IPS-15b (cell line): ENCODE measurements around the gene UBA52.

Experiments used
- H3K27me3 ChIP-seq: one replicate; pipeline ENCODE4 v1.6.1; 2013; ENCODE audit warnings: low read length; ENCODE audit not compliant: control insufficient read depth, insufficient read depth
- H3K36me3 ChIP-seq: one replicate; pipeline ENCODE4 v1.6.1; 2013; ENCODE audit warnings: low read length; ENCODE audit not compliant: control insufficient read depth, insufficient read depth
- H3K4me1 ChIP-seq: one replicate; pipeline ENCODE4 v1.6.1; 2013; ENCODE audit warnings: mild to moderate bottlenecking, low read length; ENCODE audit not compliant: control insufficient read depth, insufficient read depth
- H3K4me3 ChIP-seq: one replicate; pipeline ENCODE4 v1.5.1; 2013; ENCODE audit warnings: low read depth, low read length
- H3K9ac ChIP-seq: one replicate; pipeline ENCODE4 v1.6.1; 2013; ENCODE audit warnings: low read depth, mild to moderate bottlenecking, low read length
- H3K9me3 ChIP-seq: one replicate; pipeline ENCODE4 v1.6.1; 2013; ENCODE audit warnings: mild to moderate bottlenecking, low read length; ENCODE audit not compliant: control insufficient read depth, insufficient read depth

Gene UBA52

DNA sequence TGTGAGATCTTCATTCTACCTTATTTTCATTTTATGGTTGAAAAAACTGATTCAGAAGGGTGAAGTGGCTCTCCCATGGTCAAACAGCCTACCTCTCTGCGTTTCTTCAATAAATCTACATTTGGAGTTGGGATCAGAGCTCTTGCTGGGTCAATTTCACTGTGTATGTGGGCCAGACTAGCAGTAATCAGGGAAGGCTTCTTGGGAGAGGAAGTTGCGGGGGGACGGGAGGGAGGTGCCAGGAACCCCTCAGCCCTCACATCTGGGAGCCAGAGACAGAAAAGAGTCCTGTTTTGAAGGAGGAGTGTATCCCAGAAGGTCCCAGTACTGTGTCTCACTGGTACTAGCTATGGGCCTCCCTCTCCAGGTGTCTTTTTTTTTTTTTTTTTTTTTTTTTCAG is 13.1 kb upstream of the UBA52 start:
- H3K9ac ChIP-seq = no peak overlapping the region
- H3K27me3 ChIP-seq = no peaks in the 10 kb centered on the region
- peaks cover 3% of the 10 kb centered on the region for H3K4me1 ChIP-seq
- H3K4me3 ChIP-seq = peak overlapping the region; percentile 60
- H3K9me3 ChIP-seq = no peaks in the 10 kb centered on the region
- H3K36me3 ChIP-seq = peaks cover 15% of the 10 kb centered on the region

DNA sequence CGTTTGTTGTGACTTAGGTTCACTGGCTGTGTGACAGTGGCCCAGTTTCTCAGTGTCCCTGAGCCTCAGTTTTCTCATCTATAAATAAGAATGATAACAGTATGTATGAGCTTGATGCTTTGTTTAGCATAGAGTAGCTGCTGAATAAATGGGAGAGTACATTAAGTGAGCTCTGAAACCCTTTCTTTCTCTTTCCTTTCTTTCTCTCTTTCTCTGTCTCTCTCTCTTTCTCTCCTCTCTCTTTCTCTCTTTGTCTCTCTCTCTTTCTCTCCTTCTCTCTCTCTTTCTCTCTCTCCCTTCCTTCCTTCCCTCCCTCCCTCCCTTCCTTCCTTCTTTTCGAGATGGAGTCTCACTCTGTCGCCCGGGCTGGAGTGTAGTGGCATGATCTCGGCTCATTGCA is 12.0 kb upstream of the UBA52 start:
- peaks cover 3% of the 10 kb centered on the region for H3K4me1 ChIP-seq
- no peak overlapping the region for H3K4me3 ChIP-seq
- H3K9ac ChIP-seq = peak overlapping the region; percentile 60
- H3K9me3 ChIP-seq = no peaks in the 10 kb centered on the region
- no peaks in the 10 kb centered on the region for H3K27me3 ChIP-seq
- H3K36me3 ChIP-seq = peaks cover 17% of the 10 kb centered on the region

DNA sequence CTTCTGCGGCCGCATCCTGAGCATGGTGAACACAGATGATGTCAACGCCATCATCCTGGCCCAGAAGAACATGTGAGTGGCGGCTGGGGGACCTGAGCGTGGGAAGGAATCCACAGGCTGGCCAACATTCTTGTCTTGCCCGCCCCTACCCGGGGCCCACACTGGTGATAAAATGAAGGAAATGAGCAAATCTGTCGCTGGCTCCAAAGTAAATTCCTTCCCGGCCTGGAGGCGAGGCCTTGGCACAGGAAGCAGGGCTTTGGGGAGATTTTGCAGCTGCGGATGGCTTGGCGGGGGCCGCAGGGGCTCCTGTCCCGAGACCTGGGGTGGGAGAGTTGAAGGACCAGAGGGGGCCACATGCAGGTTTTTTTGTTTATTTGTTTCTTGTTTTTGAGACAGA is 9.6 kb upstream of the UBA52 start:
- no peak overlapping the region for H3K9ac ChIP-seq

DNA sequence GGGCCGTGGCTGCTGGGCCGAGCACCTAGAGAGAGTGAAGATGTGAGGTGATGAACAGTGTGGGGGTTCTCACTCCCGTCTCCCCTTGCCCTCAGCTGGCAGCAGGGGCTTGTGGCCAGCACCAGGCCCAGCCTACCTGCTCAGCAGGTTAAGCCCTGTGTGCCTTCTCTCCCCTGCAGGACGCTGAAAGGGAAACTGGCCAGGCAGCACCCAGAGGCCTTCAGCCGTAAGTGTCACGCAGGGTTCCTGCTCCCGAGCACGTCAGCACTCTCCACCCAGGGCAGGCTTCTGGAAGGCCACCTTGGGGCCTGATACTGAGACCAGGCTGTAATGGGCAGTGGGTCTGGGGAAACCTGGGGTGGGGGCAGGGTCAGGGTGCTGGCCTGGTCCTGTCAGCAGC is 4.7 kb upstream of the UBA52 start:
- H3K36me3 ChIP-seq = peaks cover 51% of the 10 kb centered on the region
- H3K9me3 ChIP-seq = no peaks in the 10 kb centered on the region
- H3K4me1 ChIP-seq = no peaks in the 10 kb centered on the region
- H3K27me3 ChIP-seq = no peaks in the 10 kb centered on the region
- H3K9ac ChIP-seq = no peak overlapping the region
- no peak overlapping the region for H3K4me3 ChIP-seq

More for the DNA sequence above, 9.6 kb upstream of the UBA52 start:
- no peak overlapping the region for H3K4me3 ChIP-seq
- H3K4me1 ChIP-seq = peaks cover 3% of the 10 kb centered on the region
- no peaks in the 10 kb centered on the region for H3K27me3 ChIP-seq
- H3K36me3 ChIP-seq = peaks cover 33% of the 10 kb centered on the region
- H3K9me3 ChIP-seq = no peaks in the 10 kb centered on the region

DNA sequence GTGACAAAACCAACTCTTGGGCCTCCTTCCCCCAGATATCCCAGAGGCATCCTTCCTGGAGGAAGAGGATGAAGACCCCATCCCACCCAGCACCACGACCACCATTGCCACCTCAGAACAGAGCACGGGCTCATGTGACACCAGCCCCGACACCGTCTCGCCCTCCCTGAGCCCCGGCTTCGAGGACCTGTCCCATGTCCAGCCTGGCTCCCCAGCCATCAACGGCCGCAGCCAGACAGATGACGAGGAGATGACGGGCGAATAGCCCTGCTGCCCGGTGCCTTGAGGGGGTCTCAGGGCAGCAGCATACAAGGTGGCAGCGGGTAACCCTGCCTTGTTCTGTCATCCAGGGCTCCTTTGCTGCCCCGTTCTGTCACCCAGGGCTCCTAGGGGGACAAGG is 3.3 kb upstream of the UBA52 start:
- Histone ChIP-seq H3K4me3 (no peak overlapping the region), H3K9me3 (no peaks in the 10 kb centered on the region), H3K4me1 (peaks cover 8% of the 10 kb centered on the region), H3K36me3 (peaks cover 49% of the 10 kb centered on the region), H3K9ac (no peak overlapping the region), H3K27me3 (no peaks in the 10 kb centered on the region)

DNA sequence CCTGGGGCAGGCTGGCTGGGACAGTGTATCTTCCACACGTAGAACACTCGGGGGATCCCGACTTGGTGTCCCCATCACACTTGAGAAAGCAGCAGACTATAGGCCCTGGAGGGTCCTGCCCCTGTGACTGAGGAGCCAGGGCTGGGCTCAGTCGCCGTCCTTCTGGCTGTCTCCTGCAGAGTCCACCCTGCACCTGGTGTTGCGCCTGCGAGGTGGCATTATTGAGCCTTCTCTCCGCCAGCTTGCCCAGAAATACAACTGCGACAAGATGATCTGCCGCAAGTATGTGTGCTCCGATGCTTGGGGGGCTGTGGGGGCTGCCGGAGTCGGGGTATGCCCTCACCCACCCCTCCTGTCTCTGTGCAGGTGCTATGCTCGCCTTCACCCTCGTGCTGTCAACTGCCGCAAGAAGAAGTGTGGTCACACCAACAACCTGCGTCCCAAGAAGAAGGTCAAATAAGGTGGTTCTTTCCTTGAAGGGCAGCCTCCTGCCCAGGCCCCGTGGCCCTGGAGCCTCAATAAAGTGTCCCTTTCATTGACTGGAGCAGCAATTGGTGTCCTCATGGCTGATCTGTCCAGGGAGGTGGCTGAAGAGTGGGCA is 3.1 kb downstream of the UBA52 start:
- Histone ChIP-seq H3K4me3 (no peak overlapping the region), H3K9me3 (no peaks in the 10 kb centered on the region), H3K27me3 (no peaks in the 10 kb centered on the region), H3K36me3 (peaks cover 45% of the 10 kb centered on the region), H3K4me1 (peaks cover 8% of the 10 kb centered on the region), H3K9ac (no peak overlapping the region)

DNA sequence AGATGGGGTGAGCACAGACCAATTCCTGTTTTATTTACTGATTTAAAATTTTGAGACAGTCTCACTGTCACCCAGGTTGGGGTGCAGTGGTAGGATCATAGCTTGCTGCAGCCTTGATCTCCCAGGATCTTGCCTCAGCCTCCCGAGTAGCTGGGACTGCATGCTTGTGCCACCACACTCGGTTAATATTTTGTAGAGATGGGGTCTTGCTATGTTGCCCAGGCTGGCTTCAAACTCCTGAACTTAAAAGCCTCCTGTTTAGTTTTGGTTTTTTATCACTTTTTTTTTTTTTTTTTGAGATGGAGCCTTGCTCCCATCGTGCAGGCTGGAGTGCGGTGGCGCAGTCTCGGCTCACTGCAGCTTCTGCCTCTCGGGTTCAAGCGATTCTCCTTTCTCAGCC is 4.7 kb downstream of the UBA52 start:
- H3K4me3 ChIP-seq = no peak overlapping the region
- H3K27me3 ChIP-seq = no peaks in the 10 kb centered on the region
- H3K9ac ChIP-seq = no peak overlapping the region
- H3K4me1 ChIP-seq = peaks cover 8% of the 10 kb centered on the region
- H3K36me3 ChIP-seq = peaks cover 45% of the 10 kb centered on the region
- no peaks in the 10 kb centered on the region for H3K9me3 ChIP-seq

DNA sequence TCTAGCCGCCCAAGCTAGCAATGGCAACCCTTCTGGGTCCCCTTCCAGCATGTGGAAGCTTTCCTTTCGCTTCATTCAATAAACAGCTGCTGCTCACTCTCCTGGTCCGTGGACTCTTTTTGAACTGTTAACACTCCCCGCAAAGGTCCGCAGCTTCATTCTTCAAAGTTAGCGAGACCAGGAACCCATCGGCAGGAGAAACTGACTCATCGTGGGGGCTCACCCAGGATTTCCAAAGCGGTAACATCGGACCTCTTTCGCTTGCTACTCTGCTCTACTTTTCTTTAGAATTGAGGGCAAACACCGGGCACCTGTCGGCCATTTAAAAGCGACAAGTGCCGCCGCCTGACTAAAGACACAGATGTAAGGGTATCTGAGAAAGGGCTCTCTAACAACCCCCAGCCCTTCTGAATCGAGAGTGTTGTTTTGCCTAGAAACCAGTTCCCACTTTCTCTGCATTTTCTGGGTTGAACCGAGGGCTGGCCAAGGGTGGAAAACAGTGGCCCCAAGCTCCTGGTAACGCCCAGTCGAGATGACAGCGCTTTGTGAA is 5.8 kb downstream of the UBA52 start:
- Histone ChIP-seq H3K36me3 (peaks cover 45% of the 10 kb centered on the region), H3K4me3 (no peak overlapping the region), H3K4me1 (peaks cover 8% of the 10 kb centered on the region), H3K9ac (no peak overlapping the region), H3K27me3 (no peaks in the 10 kb centered on the region), H3K9me3 (no peaks in the 10 kb centered on the region)

DNA sequence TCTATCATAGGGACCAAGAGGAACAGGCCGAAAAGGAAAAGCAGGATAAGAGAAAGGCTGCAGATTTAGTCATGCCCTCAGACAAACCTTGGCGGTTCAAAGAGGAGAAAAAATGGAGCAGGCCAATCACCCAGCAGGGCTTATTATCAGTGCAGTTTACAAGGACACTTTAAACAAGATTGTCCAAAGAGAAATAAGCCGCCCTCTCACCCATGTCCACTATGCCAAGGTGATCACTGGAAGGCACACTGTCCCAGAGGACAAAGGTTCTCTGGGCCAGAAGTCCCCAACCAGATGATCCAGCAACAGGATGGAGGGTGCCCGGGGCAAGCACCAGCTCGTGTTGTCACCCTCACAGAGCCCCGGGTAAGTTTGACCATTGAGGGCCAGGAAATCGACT is 8.7 kb downstream of the UBA52 start:
- Histone ChIP-seq H3K4me1 (no peaks in the 10 kb centered on the region), H3K27me3 (no peaks in the 10 kb centered on the region), H3K4me3 (no peak overlapping the region), H3K9me3 (no peaks in the 10 kb centered on the region), H3K36me3 (peaks cover 18% of the 10 kb centered on the region), H3K9ac (no peak overlapping the region)

DNA sequence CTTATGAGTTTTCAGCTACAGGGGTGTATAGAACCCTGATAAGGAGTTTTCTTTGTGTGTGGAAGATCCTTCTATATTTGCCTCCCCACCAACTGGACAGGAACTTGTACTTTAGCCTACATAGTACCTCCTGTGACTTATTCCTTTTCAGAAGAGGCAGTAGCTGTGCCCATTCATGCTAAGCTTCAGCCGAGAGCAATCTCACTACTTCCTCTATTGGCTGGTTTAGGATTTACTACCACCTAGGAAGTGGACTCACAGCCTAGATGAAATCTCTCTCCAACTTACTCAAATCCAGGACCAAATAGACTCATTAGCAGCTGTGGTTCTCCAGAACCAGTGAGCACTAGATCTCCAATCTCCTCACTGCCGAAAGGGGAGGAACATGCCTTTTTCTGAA is 14.6 kb downstream of the UBA52 start:
- no peak overlapping the region for H3K4me3 ChIP-seq
- no peaks in the 10 kb centered on the region for H3K9me3 ChIP-seq
- no peaks in the 10 kb centered on the region for H3K27me3 ChIP-seq
- H3K4me1 ChIP-seq = peaks cover 5% of the 10 kb centered on the region
- peaks cover 5% of the 10 kb centered on the region for H3K36me3 ChIP-seq
- no peak overlapping the region for H3K9ac ChIP-seq

DNA sequence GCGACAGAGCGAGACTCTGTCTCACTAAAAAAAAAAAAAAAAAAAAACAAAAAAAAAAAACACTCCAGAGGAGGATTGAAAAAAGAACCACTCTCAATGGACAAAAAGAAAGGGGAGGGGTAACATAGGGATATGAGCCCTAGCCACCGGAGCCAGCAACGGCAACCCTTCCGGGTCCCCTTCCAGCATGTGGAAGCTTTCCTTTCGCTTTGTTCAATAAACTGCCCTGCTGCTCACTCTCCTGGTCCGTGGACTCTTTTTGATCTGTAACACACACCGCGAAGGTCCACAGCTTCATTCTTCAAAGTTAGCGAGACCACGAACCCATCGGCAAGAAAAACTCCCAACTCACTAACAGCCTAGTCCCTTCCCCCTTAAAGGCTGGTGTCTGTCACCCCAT is 15.9 kb downstream of the UBA52 start:
- Histone ChIP-seq H3K4me3 (peak overlapping the region; percentile 98), H3K9ac (no peak overlapping the region)

DNA sequence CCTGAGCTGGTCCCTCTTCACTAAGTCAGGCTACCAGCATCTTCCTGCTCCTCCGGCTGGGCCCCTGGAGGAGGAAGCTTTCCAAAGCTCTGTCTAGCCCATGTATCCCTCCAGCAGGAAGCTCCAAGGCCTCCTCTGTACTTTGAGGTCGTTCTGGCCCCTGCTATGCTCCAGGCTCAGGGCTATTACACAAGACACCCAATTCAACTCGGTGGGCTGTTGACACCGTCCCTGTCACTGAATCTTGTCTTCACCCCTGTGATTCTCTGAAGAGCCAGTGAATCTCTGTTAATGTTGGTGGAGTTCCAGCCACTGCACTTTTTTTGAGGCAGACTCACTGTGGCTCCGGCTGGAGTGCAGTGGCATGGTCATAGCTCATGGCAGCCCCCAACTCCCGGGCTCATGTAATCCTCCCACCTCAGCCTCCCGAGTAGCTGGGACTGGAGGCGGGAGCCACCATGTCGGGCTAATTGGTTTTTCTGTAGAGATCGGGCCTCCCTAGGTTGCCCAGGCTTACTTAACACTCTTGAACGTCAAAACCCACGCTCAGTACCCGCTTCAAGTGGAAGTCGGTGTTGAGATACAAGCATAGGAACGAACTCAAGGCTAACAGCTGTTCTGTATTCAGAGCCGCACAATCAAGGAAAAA is 16.4 kb downstream of the UBA52 start:
- H3K27me3 ChIP-seq = no peaks in the 10 kb centered on the region
- H3K9ac ChIP-seq = peak overlapping the region; percentile 83
- no peaks in the 10 kb centered on the region for H3K9me3 ChIP-seq
- peaks cover 5% of the 10 kb centered on the region for H3K36me3 ChIP-seq
- peaks cover 8% of the 10 kb centered on the region for H3K4me1 ChIP-seq
- peak overlapping the region; percentile 98 for H3K4me3 ChIP-seq

More for the DNA sequence above, 15.9 kb downstream of the UBA52 start:
- Histone ChIP-seq H3K27me3 (no peaks in the 10 kb centered on the region), H3K4me1 (peaks cover 5% of the 10 kb centered on the region), H3K36me3 (peaks cover 5% of the 10 kb centered on the region), H3K9me3 (no peaks in the 10 kb centered on the region)
